Activated CD8-positive, alpha-beta T cell treated with anti-CD3 and anti-CD28 coated beads, Interleukin-2, amount 10 ng/mL, durations not matched to agents 7 days and 5 days (primary cell): ENCODE data around the gene EMILIN2. TPM values are rescaled to one million over a fixed set of nuclear protein-coding genes. Genes with fewer than 3 reads are reported as not detected.

Experiments used
- ATAC-seq: fragments of 150-1000 bp; cut with Tn5 transposase; one replicate; pipeline ENCODE4 v1.10.0; 2021; ENCODE audit warnings: moderate library complexity
- CTCF ChIA-PET: fragments of 350-600 bp; sonication (Branson Sonifier 250); formaldehyde crosslinking; loops from one replicate; lab custom pipeline; 2021; ENCODE audit warnings: antibody characterized with exemption; lab: Charles Lee
- POLR2A ChIA-PET: fragments of 350-600 bp; sonication (Branson Sonifier 250); formaldehyde crosslinking; loops from one replicate; lab custom pipeline; 2021; ENCODE audit warnings: antibody characterized with exemption; lab: Charles Lee
- DNase-seq: peaks from one replicate; pipeline ENCODE4 v3.0.0-alpha.2; 2020
- H3K27ac Mint-ChIP-seq: one replicate; pipeline ENCODE4 v1.8.0; 2021; ENCODE audit warnings: mild to moderate bottlenecking, mixed read lengths
- H3K27me3 Mint-ChIP-seq: one replicate; pipeline ENCODE4 v1.8.0; 2021; ENCODE audit warnings: low read depth, mixed read lengths
- H3K36me3 Mint-ChIP-seq: one replicate; pipeline ENCODE4 v1.8.0; 2021; ENCODE audit warnings: low read depth, mixed read lengths
- H3K4me1 Mint-ChIP-seq: one replicate; pipeline ENCODE4 v1.8.0; 2021; ENCODE audit warnings: low read depth, mixed read lengths
- H3K4me3 Mint-ChIP-seq: one replicate; pipeline ENCODE4 v1.8.0; 2021; ENCODE audit warnings: mild to moderate bottlenecking, mixed read lengths
- H3K9me3 Mint-ChIP-seq: one replicate; pipeline ENCODE4 v1.8.0; 2022; ENCODE audit warnings: mixed read lengths; ENCODE audit not compliant: insufficient read depth
- total RNA-seq, 2 experiments: library from RNA; stranded (reverse); gene quantifications; one replicate each; pipeline ENCODE4 v1.2.3, GENCODE V29; 2021

Gene EMILIN2
- total RNA-seq, 2 experiments from 2014 or later, result 32.7 to 34.6 TPM

DNA sequence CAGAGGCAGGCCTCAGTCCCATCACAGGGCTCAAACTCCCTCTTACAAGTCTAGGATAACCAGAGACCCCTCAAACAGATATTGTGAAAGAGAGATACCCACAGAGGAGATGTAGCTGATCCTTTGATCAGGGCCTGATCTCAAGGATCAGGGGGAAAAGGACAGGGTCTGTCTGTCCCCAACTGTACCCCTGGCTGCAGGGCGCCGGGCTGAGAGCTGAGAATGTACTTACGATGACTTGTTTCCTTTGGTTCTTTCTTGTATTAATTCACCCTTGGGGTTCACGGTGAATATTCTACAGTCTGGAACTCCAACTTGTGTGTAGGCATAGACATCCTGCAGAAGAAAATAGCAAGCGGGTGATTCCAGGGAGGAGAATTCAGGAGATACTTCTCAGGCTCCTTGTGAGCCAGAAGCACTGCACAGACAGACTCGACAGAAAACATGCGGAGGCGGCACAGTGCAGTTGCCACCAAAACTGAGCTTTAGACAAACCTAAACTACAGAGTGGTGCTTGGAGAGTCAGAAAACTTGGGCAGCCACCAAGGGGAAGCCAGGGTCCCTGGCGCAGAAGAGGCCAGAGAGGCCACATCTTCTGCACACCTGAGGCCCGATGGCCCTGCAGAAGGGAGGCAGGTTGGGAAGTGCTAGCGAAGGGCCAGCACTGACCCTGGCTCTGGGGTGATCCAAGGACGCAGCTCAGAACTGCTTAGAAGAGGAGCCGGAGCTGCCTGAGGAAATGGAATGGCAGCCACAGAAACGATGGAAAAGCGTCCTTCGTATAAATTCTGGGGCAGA lies 73.9 kb downstream of the EMILIN2 start:
- no peaks in the 10 kb centered on the region for H3K27me3 Mint-ChIP-seq
- POLR2A ChIA-PET, result no interaction called here
- peaks cover 20% of the 10 kb centered on the region for H3K4me1 Mint-ChIP-seq
- no peaks in the 10 kb centered on the region for H3K9me3 Mint-ChIP-seq
- DNase-seq (no peak), ATAC-seq (no peak)
- peaks cover 84% of the 10 kb centered on the region for H3K36me3 Mint-ChIP-seq
- peak overlapping the region; percentile 32 for H3K27ac Mint-ChIP-seq
- no peak overlapping the region for H3K4me3 Mint-ChIP-seq
- CTCF ChIA-PET, result interaction anchor here (0.9 to 1.2 kb wide), 3 partner anchors 10 to 142 kb away, joined by 3 to 4 read pairs (median 3); no protein-coding TSS in a partner anchor

DNA sequence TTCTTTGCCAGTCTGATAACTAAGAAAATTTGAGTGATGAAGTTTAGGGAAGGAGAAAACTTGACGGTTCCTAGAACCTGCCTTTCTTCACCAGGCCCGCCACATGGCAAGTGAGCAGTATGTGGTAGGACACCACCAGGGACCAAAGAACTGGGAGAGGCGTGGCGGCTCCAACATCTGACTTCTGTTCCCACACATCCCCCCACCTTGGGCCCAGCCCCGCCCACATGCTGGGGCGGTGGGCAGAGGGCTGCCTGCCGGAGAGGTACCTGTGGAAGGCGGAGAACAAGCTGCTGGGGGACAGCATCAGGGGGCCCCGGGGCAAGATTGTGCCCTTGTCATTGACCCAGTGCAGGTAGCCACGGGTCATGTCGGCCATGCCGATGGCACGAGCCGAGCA lies 75.0 kb downstream of the EMILIN2 start:
- H3K27me3 Mint-ChIP-seq, result no peaks in the 10 kb centered on the region
- ATAC-seq, result no peak
- H3K27ac Mint-ChIP-seq, result no peak overlapping the region
- POLR2A ChIA-PET, result no interaction called here
- H3K4me3 Mint-ChIP-seq, result no peak overlapping the region
- peaks cover 14% of the 10 kb centered on the region for H3K4me1 Mint-ChIP-seq
- H3K36me3 Mint-ChIP-seq, result peaks cover 84% of the 10 kb centered on the region
- CTCF ChIA-PET, result no interaction called here
- peak; percentile 15 for DNase-seq
- H3K9me3 Mint-ChIP-seq, result no peaks in the 10 kb centered on the region

DNA sequence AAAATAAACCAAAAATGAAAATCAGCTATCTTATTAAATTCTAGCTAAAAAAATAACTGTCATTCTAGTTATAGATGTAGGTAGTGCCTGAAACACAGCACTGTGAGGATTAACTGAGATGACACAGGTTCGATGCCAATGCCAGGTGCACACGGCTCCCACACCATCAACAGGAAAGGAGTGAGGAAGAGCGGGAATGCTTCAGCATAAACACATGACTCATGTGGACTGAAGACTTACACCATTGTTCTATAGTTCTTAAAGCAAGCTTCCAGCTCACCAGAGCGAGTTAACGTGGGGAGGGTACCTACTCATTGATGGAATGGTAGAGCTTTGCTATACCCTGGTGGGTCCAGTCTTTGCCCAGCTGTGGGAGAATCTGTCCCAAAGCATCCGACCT lies 76.7 kb downstream of the EMILIN2 start:
- no peak for ATAC-seq
- peaks cover 84% of the 10 kb centered on the region for H3K36me3 Mint-ChIP-seq
- H3K4me1 Mint-ChIP-seq, result no peaks in the 10 kb centered on the region
- no peak overlapping the region for H3K27ac Mint-ChIP-seq
- H3K9me3 Mint-ChIP-seq, result no peaks in the 10 kb centered on the region
- no peaks in the 10 kb centered on the region for H3K27me3 Mint-ChIP-seq
- POLR2A ChIA-PET, result no interaction called here
- CTCF ChIA-PET, result interaction anchor here (1.6 to 2.8 kb wide), 3 partner anchors 10 to 62 kb away, joined by 3 to 11 read pairs (median 4); no protein-coding TSS in a partner anchor
- no peak for DNase-seq
- H3K4me3 Mint-ChIP-seq, result no peak overlapping the region

DNA sequence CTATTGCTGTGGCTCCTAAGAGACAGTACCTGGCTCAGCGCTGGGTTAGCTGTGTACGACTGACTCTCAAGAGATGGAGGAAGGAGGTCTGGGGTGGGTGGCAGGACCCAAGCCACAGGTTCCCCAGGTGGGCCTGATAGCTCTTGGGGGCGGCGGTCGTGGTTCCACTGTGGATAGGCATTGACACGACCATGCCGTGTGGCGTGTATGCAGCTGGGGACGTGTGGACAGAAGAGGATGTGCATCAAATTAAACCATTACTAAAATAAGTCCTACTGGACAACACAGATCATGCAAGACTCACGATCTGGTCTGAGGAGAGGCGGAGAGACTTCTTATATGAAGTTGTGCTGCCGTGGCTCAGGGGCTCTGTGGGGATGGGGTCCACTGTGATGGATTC lies 78.1 kb downstream of the EMILIN2 start:
- ChIA-PET CTCF (interaction anchor here (1.6 to 2.8 kb wide), 2 partner anchors 8 to 60 kb away, joined by 4 to 11 read pairs; no protein-coding TSS in a partner anchor), POLR2A (interaction anchor here (0.6 to 0.9 kb wide), 2 partner anchors 44 to 322 kb away, joined by 3 to 4 read pairs; partner anchors contain the start of gene MYL12A)
- H3K4me1 Mint-ChIP-seq, result no peaks in the 10 kb centered on the region
- peaks cover 81% of the 10 kb centered on the region for H3K36me3 Mint-ChIP-seq
- no peaks in the 10 kb centered on the region for H3K9me3 Mint-ChIP-seq
- no peaks in the 10 kb centered on the region for H3K27me3 Mint-ChIP-seq
- peak overlapping the region; percentile 64 for H3K27ac Mint-ChIP-seq
- H3K4me3 Mint-ChIP-seq, result no peak overlapping the region
- DNase-seq (no peak), ATAC-seq (no peak)

DNA sequence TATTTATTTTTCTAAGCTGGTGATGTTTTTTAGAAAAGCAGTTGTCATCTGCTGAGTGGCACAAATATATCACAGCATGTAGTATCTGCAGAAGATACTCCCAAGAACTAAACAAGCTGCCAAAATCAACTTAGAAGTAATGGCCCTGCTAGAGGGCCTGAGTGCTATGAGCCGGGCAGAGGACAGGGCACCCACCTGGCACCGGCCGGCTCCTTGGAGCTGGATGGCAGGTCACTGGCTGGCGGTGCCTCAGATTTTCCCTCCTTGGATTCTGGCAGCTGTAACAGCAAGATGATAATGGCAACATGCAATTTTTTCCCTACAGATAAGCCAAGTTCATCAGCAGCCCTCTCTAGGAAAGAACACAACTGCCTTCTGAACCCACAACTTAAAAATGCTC lies 79.7 kb downstream of the EMILIN2 start:
- H3K9me3 Mint-ChIP-seq, result no peaks in the 10 kb centered on the region
- H3K36me3 Mint-ChIP-seq, result peaks cover 80% of the 10 kb centered on the region
- POLR2A ChIA-PET, result no interaction called here
- H3K4me3 Mint-ChIP-seq, result no peak overlapping the region
- H3K4me1 Mint-ChIP-seq, result no peaks in the 10 kb centered on the region
- no peaks in the 10 kb centered on the region for H3K27me3 Mint-ChIP-seq
- DNase-seq, result no peak
- ATAC-seq, result no peak
- peak overlapping the region; percentile 57 for H3K27ac Mint-ChIP-seq
- CTCF ChIA-PET, result interaction anchor here (0.7 to 2.0 kb wide), 2 partner anchors 59 to 319 kb away, joined by 3 to 6 read pairs; no protein-coding TSS in a partner anchor

DNA sequence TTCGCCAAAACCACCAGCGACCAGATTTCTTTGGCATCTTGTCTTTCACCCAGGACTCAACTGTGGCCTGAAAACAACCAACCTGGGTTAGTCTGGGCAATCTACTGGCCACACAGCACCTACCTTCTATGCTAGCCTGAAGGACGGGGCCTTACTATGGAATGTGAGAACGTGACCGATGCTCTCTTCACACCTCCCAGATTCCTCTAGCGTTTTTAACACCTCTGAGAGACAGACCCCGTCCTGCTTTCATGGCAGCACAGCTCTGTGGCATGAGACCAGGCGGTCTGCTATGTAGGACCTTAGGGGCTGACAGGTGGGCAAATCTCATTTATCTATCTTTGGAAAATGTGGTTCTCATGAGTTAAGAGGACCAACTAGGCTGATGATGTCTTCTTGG lies 80.9 kb downstream of the EMILIN2 start:
- CTCF ChIA-PET, result interaction anchor here (1.7 to 4.7 kb wide), 4 partner anchors 59 to 319 kb away, joined by 6 to 47 read pairs (median 13); no protein-coding TSS in a partner anchor
- DNase-seq (no peak), ATAC-seq (no peak)
- Mint-ChIP-seq H3K4me3 (no peak overlapping the region), H3K36me3 (peaks cover 79% of the 10 kb centered on the region), H3K4me1 (peaks cover 9% of the 10 kb centered on the region), H3K27ac (peak overlapping the region; percentile 25), H3K27me3 (no peaks in the 10 kb centered on the region), H3K9me3 (no peaks in the 10 kb centered on the region)
- POLR2A ChIA-PET, result no interaction called here

DNA sequence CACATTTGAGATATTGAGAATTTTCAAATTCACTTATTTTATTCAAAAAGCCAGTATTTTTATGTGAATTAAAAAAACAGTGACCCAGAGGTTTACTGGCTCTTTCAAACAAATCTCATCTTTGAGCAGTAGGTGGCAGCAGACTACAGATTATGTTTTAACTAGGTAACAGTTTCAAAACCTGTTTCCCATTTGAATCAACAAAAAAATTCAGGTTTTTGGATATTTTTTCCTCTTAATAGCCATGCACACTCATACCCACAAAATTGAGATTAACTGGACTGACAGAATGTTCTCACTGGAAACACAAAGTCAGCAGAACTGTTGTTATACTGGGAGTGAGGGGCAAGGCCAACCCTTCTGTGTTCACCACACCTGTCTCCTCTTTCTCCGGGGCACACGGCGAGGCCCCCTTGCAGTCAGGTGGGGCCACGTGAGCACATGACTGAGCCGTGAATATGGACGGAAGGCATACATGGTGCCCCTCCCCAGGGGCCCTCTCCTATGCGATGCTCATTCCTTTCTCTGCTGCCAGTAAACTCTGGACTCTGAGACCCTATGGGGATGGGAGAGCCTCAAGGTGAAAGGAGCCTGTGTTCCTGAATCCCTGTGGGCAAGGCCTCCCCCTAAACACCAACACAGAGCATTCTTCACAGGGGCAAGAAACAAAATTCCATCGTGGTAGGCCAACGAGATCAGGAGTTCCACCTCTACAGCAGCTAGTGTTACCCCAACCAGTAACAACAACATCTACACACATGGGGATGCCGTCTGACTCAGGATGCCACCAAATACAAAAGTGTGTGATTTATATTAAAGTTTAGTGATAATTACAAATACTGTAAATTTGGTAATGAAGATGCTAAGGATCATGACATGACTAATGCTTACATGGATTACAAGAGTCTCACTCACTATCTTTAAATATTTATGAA lies 85.7 kb downstream of the EMILIN2 start:
- ATAC-seq (peak; percentile 73), DNase-seq (peak; percentile 75)
- H3K27me3 Mint-ChIP-seq, result no peaks in the 10 kb centered on the region
- ChIA-PET CTCF (interaction anchor here (0.6 to 10.0 kb wide), 28 partner anchors 8 to 319 kb away, joined by 3 to 136 read pairs (median 6); partner anchors contain the start of gene MYL12A), POLR2A (interaction anchor here (0.9 kb wide), 1 partner anchor 53 kb away, joined by 3 read pairs; no protein-coding TSS in a partner anchor)
- H3K4me3 Mint-ChIP-seq, result no peak overlapping the region
- peak overlapping the region; percentile 67 for H3K27ac Mint-ChIP-seq
- peaks cover 73% of the 10 kb centered on the region for H3K36me3 Mint-ChIP-seq
- H3K4me1 Mint-ChIP-seq, result peaks cover 26% of the 10 kb centered on the region
- no peaks in the 10 kb centered on the region for H3K9me3 Mint-ChIP-seq

DNA sequence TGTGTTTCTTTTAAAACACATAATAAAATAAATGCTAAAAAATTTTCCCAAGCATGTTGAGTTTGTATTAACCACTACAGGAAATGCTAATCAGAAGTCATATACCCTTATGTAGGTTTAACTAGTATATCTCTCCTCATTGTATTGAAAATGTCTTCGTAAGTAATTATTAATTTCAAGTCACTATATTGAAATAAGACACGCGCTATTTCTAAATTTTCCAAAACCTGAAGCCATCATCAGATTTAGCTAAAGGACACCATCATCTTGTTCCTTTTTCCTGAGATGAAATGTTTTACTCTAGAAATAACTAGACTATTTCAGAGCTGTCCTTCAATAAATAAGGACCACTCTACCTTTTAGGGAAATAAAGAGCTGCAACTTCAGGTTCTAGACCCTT lies 87.2 kb downstream of the EMILIN2 start:
- CTCF ChIA-PET, result interaction anchor here (0.9 to 10.0 kb wide), 18 partner anchors 10 to 312 kb away, joined by 3 to 136 read pairs (median 10); partner anchors contain the start of gene MYL12A
- ATAC-seq (no peak), DNase-seq (no peak)
- no peak overlapping the region for H3K27ac Mint-ChIP-seq
- no peak overlapping the region for H3K4me3 Mint-ChIP-seq
- no peaks in the 10 kb centered on the region for H3K9me3 Mint-ChIP-seq
- H3K4me1 Mint-ChIP-seq, result peaks cover 31% of the 10 kb centered on the region
- H3K27me3 Mint-ChIP-seq, result no peaks in the 10 kb centered on the region
- POLR2A ChIA-PET, result interaction anchor here (0.9 kb wide), 1 partner anchor 51 kb away, joined by 3 read pairs; no protein-coding TSS in a partner anchor
- H3K36me3 Mint-ChIP-seq, result peaks cover 76% of the 10 kb centered on the region

DNA sequence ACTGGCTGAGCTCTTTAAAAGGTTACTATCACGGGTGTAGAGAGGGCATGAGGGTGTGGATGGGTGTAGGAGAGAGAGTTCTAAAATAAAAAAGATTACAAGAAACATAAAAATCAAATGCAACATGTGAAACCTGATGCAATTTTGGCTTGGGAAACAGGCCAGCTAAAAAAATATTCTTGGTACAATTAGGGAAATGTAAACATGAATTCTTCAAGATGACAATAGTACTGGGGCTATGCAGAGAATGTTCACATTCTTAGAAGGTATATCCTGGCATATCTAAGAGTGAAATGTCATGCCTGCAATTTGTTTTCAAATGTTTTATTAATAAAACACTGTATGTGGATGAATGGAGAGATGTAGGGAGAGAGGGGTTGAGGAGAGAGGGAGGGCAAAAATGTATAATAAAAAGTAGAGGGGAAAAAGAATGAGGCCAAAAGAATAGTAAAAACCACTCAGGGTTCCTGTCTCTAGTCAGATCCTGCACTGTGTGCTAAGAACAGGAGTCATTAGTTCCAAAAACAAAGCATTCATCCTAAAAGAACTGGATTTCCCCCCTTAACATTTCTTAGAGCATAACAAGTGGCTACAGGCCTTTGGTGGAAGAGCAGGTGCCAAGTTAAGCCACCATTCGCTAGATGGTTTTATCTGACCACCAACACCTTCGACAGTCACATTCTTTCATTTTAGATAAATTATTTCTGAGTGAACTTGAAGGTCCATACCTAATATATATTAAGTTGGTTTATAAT lies 88.8 kb downstream of the EMILIN2 start:
- no peak for ATAC-seq
- Mint-ChIP-seq H3K4me1 (peaks cover 31% of the 10 kb centered on the region), H3K27me3 (no peaks in the 10 kb centered on the region), H3K9me3 (no peaks in the 10 kb centered on the region), H3K27ac (peak overlapping the region; percentile 16), H3K36me3 (peaks cover 64% of the 10 kb centered on the region), H3K4me3 (no peak overlapping the region)
- CTCF ChIA-PET, result interaction anchor here (0.7 to 10.0 kb wide), 6 partner anchors 12 to 311 kb away, joined by 3 to 136 read pairs (median 11); partner anchors contain the start of gene MYL12A
- POLR2A ChIA-PET, result no interaction called here
- no peak for DNase-seq

DNA sequence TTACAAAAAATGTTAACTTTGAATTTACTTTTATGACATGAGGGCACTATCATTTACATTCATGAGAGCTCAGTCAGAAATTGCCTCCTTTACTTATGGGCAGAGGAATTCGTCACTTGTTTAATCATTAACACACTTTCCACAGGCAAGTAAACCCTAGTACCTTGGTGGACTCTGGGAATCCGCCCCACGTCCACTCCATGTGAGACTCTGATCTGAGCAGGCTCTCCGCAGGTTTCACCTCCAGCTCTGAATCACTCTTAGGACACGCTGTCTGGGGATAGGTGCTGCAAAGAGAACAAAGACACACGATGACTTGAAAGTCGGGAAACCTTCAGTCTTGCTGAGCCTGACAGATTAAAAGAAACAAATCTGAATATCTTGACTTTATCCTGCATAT lies 92.5 kb downstream of the EMILIN2 start:
- ChIA-PET POLR2A (no interaction called here), CTCF (interaction anchor here (0.9 to 10.0 kb wide), 7 partner anchors 18 to 212 kb away, joined by 3 to 136 read pairs (median 4); no protein-coding TSS in a partner anchor)
- no peak overlapping the region for H3K4me3 Mint-ChIP-seq
- DNase-seq (no peak), ATAC-seq (no peak)
- H3K4me1 Mint-ChIP-seq, result peaks cover 17% of the 10 kb centered on the region
- no peaks in the 10 kb centered on the region for H3K27me3 Mint-ChIP-seq
- no peak overlapping the region for H3K27ac Mint-ChIP-seq
- no peaks in the 10 kb centered on the region for H3K9me3 Mint-ChIP-seq
- peaks cover 45% of the 10 kb centered on the region for H3K36me3 Mint-ChIP-seq
